GM21737 (cell line): ENCODE data around the gene PDRG1.

Experiments used
- ATAC-seq: cut with Tn5 transposase; IDR thresholded peaks from one replicate; pipeline ENCODE4 v1.9.1; 2021; ENCODE audit warnings: mild to moderate bottlenecking, moderate library complexity; ENCODE audit not compliant: unreplicated experiment

Gene PDRG1

DNA sequence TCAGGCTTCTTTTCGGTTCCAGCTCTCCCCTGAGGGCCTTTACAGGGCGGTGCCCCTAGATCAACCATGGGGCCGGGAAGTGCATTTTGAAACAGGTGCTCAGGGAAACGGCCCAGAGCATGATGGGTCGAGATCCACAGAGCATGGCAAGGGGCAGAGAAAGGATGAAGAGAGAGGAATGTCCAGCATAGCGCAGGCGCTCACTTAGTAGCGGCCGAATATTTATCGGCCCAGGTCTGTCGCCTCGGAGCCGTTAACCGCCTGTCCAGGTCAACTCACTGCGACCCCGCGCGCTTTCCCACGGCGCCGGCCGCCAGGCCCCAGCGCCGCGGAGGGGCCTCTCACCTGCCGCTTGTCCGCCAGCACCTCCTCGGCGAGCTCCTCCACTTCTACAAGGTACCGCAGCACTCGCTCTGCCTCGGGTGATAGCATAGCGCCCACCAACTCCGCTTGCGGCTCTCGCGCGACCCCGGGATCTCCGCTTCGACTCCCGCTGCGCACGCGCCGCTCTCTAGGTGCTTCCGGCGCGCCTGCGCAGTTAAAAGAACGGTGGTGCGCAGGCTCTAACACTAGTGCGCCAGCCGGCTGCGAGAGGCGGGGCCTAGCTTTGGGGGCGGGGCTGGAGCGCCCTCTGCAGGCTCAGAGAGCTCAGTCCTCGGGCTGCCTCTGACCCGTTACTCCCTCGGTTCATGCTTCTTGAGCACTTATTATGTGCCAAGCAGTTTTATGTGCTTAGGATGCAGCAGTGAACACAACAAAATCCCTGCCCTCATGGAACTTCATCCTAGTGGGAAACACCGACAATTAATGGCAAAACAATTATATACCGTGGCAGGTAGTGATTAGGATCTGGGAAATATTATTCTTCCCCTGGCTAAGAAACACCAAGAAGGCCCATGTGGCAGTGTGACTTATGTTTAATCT lies at the start of gene PDRG1:
PDRG1 (minus strand) TSS at position 517 of the 924 bp plus-strand sequence; CDS start at position 432, 85 bp downstream.
- ATAC-seq, result peak; percentile 87

DNA sequence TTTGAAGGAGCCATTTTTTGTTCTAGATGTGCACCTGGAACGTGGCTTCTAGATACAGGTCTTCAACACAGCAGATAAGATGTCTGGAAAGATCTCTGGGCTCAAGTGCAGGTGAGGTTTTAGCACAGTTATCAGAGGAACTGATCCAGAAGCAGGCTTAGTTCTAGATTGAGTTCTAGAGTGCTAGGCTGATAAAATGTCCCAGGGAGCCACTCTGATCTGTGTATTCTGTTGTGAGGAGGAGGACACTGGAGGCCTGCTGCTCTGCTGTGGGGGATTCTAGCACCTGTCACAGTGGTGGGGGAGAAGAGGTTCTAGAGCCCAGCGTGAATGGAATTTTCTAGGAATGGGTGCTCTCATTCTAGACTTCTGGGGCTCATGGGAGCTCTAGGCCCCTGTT lies 46.4 kb upstream of the PDRG1 start:
- ATAC-seq, result no peak

DNA sequence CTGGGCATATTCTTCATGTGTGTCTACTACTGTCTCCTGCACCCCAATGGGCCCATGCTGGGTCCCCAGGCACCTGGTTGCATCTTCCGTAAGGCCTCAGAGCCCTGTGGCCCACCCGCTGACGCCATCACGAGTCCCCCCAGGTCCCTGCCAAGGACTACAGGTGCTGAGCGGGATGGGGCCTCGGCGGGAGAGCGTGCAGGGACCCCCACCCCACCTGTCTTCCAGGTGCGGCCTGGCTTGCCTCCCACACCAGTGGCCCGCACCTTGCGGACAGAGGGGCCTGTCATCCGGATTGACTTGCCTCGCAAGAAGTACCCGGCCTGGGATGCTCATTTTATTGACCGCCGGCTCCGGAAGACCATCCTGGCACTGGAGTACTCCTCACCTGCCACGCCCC lies 45.1 kb upstream of the PDRG1 start:
- no peak for ATAC-seq

DNA sequence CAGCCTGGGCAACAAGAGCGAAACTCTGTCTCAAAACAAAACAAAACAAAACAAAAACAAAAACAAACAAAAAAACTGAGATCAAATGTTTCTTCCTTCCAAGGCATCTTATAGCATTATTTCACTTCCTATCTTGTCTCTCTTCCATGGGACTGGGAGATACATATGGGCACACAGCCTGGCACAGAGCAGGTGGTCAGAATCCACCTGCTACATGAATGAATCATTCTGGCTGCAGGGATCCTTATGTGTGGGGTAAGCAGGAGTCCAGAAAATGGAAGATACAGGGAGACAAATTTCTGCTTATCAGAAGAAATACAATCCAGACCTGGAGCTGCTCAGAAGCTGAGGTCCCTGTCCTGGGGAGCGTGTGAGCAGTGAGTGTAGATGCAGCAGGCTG lies 40.2 kb upstream of the PDRG1 start:
- no peak for ATAC-seq

DNA sequence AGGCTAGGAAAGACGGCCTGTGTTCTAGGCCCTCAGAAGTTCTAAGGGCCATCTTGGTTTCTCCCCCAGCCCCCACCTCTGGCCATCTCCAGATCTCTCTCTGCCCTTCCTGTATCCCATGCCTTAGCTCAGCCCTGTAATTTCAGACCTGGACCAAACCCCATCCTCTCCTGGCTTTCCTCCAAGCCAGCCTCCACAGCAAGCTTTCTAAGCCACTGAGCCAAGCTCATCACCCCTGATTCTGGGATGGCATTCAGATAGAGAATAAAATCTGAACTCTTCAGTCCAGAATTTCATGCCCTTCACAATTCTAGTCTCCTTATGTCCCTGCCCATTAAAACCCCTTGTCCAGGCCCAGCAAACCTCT lies 39.5 kb upstream of the PDRG1 start:
- ATAC-seq, result no peak

DNA sequence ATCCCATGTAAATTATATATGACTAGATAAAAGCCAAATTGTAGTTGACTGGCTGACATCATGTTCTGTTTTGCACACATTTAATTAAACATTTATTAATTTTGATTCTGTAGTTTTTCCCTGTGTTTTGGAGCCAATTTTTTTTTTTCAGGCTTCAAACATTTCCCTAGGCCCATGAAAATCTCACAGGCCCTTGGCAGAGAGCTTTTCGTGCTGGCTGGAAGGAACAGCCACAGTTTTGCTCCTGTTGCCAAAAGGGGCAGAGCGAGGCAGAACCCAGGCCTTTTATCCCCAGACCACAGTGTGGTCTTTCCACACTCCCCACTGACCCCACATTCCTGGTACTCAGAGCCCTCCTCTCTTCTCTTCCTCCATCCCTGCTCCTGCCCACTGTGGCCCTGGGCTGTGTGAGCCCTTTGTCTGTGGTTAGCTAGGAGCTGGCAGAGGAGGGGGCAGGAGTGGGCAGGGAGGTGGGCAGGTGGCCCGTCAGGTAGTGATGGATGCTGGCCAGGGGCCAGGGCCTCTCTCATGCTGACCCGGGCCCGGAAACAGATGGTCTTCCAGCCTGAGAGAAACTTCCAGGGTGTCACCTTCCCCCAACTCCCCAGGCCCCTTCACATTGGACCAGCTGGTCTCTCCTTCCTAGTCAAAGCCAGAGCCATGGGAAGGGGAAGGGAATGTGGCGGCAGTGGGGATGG lies 38.9 kb upstream of the PDRG1 start:
- no peak for ATAC-seq

DNA sequence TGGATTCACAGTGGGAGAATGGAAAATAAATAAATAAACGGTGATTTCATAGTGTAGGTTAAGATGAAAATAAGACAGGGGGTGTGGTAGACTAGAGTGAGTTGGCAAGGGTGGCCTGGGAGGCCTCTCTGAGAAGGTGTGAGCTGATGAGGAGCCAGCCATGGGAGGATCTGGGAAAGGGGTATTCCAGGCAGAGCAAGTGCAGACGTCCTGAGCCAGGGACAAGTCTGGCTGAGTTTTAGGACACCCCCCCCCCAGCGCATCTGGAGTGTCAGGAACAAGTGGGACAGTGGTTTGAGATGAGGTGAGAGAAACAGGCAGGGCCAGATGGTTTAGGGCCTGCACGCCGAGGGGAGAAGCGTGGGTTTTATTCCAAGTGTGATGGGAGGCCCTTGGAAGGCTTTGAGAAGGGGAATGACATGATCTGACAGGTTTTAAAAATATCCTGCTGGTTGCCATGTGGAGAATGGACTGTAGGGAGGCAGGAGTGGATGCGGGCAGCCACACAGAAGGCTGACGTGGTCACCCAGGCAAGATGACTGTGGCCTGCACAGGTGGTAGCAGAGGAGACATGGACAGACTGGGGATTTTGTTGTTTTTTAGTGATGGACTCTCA lies 37.3 kb upstream of the PDRG1 start:
- ATAC-seq, result no peak

DNA sequence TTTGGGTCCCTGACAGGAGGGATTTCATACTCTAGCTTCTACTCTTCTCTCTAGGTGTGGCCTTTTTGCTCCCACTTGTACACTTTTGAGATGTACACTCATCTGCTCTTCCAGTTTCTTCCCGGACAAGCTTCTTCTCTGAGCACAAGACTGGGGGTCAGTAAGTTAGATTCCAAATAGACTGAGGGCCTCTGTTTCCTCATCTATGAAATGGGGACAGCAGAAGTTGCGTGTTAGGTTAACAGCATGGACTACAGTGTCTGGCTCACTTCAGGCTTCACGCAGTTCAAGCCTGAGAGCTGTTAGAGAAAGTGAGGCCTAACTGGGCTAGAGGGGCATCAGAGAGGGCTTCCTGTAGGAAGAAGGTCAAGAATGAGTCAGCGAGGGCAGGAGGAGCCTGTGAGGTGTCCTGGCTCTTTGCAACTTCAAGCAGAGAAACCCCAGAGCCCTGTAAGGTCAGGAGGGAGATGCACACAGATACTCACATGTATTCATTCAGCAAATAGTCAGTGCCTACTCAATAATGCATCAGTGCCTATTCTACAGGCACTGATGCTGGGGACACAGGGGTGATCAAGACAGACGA lies 36.7 kb upstream of the PDRG1 start:
- ATAC-seq, result no peak

DNA sequence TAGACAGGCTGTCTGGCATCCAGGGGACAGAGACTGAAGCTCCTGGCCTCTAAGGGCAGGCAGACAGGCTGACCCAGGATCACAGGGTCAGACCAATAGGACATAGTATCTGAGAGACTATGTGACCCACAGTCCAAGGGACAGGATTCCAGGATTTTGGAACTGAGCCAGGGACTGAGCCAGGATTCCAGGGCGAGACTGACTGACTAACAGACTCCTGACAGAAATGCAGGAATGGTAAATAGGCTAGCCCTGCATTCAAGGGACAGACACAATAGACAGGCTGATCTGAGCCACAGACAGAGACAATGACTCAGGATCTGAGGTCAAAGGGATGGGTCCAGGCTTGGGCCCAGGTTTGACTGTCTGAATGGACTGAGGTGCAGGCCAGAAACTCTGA lies 35.9 kb upstream of the PDRG1 start:
- no peak for ATAC-seq

DNA sequence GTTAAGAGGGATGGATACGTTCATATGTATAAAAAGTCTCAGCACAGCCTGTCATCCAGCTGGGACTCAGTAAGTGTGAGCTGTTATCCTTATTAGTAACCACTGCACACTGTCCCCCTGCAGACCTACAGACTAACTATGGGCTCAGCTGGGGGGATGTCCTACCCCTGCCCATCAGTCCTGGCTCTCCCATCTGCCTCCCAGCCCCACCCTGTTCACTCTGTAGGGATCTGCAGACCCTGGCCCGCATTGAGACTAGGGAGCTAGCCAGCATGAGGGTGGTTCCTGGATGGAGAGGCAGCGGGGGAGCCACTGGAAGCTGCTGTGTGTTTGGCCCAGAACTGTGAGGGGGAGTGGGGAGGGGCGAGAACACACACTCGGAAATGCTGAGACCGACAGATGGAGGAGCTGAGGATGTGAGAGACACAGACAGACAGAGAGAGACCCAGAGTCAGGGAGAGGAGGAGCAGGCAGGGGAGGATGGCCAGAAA lies 33.2 kb upstream of the PDRG1 start:
- ATAC-seq, result no peak

DNA sequence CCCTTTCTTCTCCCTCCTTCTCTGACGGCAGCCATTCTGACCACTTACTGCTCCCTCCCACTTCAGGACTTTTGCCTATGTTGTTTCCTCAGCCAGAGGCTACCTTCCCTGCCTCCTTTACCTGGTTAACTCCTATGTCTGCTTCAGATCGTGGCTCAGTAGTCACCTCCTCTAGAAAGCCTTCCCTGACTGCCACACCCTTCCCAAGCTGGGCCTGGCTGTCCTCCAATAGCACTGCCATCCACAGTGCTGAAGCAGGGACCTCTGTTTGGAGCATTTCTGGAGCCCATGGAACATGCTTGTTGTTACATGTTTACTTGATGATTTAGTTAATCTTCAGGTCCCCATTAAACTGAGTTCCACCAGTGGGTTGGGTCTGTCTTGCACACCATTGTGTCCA lies 29.9 kb upstream of the PDRG1 start:
- ATAC-seq, result no peak

DNA sequence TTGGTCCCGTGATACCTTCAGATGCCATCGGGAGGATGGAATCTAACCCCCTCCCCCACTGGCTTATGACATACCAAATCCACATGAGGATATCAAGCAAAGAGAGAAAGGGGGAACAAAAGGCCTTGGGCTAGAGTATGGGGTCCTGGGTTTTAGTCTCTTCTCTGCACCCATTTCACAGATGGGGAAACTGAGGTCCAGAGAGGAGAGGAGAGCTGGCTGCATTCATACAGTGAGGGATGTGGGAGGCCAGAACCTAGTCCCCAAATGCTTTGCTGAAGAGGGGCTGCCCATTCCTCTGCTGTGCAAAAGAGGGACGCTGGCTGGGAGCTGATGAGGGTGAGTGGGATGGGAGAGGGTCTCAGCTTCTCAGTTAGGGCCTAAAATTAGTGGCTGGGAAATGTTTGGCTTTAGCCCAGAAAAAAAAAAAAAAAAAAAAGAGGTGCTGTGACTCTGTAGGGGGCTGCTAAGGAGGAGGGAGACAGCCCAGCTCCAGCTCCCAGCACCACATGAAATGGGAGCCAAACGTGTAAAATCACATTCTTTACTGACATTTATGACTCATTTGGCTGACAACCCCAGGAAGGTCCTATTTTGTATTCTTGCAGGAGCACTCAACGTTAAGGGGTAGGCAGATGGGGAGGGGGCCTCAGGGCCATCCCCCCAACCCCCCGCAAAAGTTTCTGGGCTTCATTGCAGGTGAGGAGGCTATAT lies 28.0 kb upstream of the PDRG1 start:
- ATAC-seq, result no peak

DNA sequence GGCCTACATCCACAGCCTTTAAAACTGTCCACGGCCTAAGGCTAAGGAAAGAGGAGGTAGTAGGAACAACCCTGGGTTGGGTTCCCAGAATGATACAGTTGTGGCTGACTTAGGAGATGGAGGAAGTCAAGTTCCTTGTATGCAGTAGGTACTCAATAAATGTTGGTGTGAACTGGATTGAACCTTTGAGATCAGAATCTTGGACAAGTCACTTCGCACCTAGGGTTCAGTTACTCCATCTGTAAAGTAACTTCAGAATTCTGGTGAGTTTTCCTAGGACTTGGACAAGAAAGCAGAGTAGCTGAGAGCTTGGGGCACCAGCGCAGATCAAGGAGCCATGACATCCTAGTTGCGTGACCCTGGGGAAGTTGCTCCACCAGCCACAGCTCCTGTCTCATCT lies 25.2 kb upstream of the PDRG1 start:
- ATAC-seq, result no peak

DNA sequence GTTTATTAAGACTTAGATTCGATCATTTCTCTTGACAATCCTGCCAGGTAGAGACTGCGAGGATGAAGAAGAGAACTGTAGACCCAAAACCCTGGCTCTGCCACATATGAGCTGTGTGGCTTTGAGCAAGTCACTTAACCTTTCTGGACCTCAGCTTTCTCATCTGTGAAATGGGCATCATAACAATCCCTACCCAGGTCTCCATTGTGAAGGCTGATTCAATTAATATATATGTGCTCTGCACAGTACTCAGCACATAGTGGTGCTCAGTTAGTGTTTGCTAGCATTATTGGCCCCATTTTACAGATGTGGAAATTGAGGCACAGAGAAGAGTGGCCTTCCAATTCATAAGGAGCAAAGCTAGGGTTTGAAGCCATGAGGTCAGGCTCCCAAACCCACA lies 24.0 kb upstream of the PDRG1 start:
- ATAC-seq, result no peak

DNA sequence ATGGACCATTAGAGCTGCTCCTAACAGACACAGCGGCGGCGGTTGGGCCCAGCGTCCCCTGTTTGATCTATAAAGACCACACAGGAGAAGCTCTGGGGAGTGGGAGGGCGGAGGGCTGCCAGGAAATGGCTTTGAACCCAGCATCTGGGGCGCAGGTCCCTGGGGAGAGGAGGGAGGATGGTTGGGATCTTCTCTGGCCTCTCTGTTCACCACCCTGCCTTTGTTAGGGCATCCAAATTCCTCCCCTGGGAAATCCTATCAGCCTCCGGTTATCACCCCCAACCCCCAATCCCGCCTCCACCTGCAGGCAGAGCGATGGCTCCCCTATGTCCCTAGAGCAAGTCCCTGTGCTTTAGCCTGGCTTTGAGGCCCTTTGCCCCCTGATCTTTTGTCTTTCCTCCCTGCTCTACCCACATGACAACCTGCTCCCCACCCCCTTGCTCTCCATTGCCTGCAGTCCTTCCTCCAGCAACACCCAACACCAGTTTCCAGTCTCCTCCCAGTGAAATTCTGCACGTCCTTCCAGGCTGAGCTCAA lies 23.2 kb upstream of the PDRG1 start:
- no peak for ATAC-seq

DNA sequence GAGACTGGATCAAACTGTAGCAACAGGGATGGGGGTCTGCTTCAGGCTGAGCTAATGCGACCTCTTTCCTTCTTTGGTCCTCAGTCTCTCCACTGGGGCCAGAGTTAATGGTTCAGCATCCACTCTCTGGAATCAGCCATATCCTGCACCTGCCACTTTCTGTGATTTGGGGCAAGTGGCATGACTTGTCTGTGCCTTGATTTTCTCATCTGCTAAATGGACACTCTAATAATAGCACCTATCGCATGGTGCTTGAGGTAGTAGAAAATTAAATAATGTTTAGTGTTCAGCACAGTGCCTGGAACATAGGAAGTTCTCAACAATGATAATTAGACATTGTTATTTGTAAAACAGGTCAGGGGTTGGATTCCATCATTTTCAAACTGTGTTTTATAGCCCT lies 22.4 kb upstream of the PDRG1 start:
- ATAC-seq, result no peak

DNA sequence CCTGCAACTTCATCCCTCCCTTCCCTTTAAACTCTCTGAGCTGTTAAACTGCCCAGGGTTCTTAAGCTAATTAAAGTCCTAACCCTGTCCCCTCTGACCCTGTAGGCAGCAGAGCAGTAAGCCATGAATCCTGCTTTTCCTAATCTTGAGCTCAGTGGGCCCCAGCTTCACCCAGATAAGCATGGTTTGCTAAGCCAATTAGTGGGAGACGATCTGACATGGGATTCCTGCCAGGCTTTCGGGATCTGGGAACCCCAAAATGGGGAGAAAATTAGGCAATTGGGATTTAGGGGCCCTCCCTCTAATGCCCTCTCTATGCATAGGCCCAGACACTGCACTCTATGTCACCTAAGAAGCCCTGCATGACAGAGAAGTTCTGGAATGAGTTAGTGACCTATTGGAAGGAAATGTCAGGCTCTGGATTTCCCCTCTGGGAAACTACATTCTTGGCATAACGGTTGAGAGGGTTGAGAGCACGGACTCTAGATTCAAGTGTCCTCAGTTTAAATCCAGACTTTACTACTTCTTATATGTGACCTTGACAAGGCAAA lies 20.7 kb upstream of the PDRG1 start:
- no peak for ATAC-seq

DNA sequence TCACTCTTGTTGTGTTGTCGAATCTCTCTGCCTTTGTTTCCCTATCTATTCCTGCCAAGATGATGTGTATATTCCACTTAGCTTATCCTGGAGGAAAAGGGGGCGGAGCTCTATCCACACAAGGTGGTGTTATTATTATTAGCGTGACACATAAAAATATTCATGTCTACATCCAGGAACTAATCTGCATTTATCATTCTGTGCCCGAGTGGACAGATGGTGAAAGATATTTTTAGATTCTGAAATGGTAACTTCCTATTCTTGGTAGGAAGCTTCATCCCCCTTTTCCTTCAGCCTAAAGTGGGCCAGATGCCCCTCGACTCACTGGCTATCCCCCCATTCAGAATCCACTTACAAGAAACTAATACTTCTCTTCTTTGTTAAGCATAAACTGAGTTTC lies 18.1 kb upstream of the PDRG1 start:
- no peak for ATAC-seq

DNA sequence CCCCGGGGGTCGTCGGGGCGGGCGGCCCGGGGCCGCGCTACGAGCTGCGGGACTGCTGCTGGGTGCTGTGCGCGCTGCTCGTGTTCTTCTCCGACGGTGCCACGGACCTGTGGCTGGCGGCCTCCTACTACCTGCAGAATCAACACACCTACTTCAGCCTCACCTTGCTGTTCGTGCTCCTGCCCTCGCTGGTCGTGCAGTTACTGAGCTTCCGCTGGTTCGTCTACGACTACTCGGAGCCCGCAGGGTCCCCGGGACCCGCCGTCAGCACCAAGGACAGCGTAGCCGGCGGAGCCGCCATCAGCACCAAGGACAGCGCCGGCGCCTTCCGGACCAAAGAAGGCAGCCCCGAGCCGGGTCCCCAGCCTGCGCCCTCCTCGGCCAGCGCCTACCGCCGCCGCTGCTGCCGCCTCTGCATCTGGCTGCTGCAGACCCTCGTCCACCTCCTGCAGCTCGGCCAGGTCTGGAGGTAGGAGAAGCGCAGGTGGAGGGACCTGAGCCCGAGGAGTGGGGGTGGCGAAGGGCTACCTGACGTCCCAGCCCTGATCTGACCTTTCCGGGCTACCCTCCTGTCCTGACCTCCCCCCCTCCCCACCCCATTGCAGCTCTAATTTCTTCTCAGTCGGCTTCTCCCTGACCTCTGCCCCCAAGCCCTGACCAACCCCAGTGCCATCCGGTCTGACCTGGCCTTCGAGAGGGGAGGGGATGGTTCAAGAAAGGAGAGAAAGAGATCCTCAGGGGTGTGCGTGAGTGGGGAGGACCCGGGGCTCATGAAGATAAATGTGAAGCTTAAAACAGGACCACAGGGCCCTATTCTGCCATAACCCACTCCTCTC lies 16.7 kb upstream of the PDRG1 start:
- no peak for ATAC-seq
